Measurements from ENCODE around the gene FAIM2. TPM values are rescaled to one million over a fixed set of nuclear protein-coding genes. Genes with fewer than 3 reads are reported as not detected.

Gene FAIM2
- total and polyA plus RNA-seq, 2 experiments from 2014 or later = 0.61 to 2.0 TPM

DNA sequence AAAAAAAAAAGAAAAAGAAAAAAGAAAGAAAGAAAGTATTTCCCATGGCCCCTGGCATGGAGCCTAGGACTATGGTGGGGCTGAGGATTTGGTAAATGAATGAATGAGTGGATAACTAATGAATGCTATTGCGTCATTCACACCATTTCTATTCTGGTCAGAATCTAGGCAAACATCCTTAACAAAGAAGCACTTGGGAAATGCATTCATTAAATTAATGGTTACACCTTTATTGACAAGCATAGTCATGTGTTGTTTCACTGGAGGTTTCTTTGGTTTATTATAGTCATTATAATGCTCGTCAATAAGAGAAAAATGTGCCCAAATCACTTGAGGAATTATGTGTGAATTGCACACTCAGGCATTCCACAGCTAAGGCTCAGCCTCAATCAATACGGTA lies 33.2 kb upstream of the FAIM2 start (continued):
- TF ChIP-seq ZNF462 (CRISPR knock-in tag; IDR thresholded peaks at IDR 0.05) (no peak), CREB1 (CRISPR knock-in tag; IDR thresholded peaks at IDR 0.05; ENCODE audit: low read depth) (no peak), ZNF114 (CRISPR knock-in tag; IDR thresholded peaks at IDR 0.05) (no peak), ZNF331 (CRISPR knock-in tag; IDR thresholded peaks at IDR 0.05; ENCODE audit: low read depth) (no peak), REST (IDR thresholded peaks at IDR 0.05; ENCODE audit: unreplicated experiment) (no peak)

DNA sequence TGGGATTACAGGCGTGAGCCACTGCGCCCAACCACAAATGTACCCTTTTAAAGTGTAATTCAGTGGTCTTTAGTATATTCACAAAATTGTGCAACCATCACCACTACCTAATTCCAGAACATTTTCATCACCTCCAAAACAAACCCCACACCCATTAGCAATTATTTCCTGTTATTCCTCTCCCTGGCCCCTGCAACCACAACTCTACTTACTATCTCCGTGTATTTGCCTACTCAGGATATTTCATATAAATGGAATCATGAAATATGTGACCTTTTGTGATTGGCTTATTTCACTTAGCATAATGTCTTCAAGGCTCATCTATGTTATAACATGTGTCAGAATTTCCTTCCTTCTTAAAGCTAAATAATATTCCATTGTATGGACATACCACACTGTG lies 30.8 kb upstream of the FAIM2 start:
- no peaks in the 10 kb centered on the region for H3K36me3 ChIP-seq (ENCODE audit: insufficient read depth)
- H3K9me2 ChIP-seq (ENCODE audit: insufficient read depth) = 0 out of 2 replicates have a peak, but pooled peaks cover 3% of the 10 kb centered on the region
- ATAC-seq (no peak), DNase-seq (ENCODE audit: low spot score) (no peak)
- no peak overlapping the region for H2AFZ ChIP-seq
- H3K4me3 Mint-ChIP-seq = no peak overlapping the region
- H3K27ac Mint-ChIP-seq = no peak overlapping the region
- no peaks in the 10 kb centered on the region for H3K79me2 ChIP-seq (replicated peaks; ENCODE audit: insufficient read depth)
- no peak overlapping the region for H3K4me2 ChIP-seq
- H3F3A ChIP-seq (replicated peaks; ENCODE audit: low read depth) = no peaks in the 10 kb centered on the region
- no peaks in the 10 kb centered on the region for H3K36me3 Mint-ChIP-seq (ENCODE audit: low read depth)
- no peaks in the 10 kb centered on the region for H3K27me3 Mint-ChIP-seq (ENCODE audit: insufficient read depth, low read depth, poor library complexity)
- no peaks in the 10 kb centered on the region for H3K27me3 ChIP-seq (ENCODE audit: insufficient read depth)
- H4K20me1 ChIP-seq (replicated peaks; ENCODE audit: insufficient read depth) = no peaks in the 10 kb centered on the region
- H3K9me3 Mint-ChIP-seq = no peaks in the 10 kb centered on the region
- H3K27ac ChIP-seq (ENCODE audit: low read depth) = no peak overlapping the region
- 0 out of 2 replicates have a peak, but pooled peaks cover 3% of the 10 kb centered on the region for H3K4me1 ChIP-seq (ENCODE audit: insufficient read depth)
- H3K4me3 ChIP-seq = no peak overlapping the region
- peaks cover 4% of the 10 kb centered on the region; the same call in 2 of the 3 replicates for H3K4me1 Mint-ChIP-seq
- no peak for TF ChIP-seq ZNF331 (CRISPR knock-in tag; IDR thresholded peaks at IDR 0.05; ENCODE audit: low read depth)
- TF ChIP-seq STAT1 (IDR thresholded peaks at IDR 0.05; ENCODE audit: unreplicated experiment) = no peak
- TF ChIP-seq ZNF114 (CRISPR knock-in tag; IDR thresholded peaks at IDR 0.05) = no peak
- no peak for TF ChIP-seq EZH2 (IDR thresholded peaks at IDR 0.05; ENCODE audit: low read depth, unreplicated experiment)
- no peak for TF ChIP-seq POLR2AphosphoS5 (IDR thresholded peaks at IDR 0.05; ENCODE audit: low read depth)
- TF ChIP-seq, protein P1, sequence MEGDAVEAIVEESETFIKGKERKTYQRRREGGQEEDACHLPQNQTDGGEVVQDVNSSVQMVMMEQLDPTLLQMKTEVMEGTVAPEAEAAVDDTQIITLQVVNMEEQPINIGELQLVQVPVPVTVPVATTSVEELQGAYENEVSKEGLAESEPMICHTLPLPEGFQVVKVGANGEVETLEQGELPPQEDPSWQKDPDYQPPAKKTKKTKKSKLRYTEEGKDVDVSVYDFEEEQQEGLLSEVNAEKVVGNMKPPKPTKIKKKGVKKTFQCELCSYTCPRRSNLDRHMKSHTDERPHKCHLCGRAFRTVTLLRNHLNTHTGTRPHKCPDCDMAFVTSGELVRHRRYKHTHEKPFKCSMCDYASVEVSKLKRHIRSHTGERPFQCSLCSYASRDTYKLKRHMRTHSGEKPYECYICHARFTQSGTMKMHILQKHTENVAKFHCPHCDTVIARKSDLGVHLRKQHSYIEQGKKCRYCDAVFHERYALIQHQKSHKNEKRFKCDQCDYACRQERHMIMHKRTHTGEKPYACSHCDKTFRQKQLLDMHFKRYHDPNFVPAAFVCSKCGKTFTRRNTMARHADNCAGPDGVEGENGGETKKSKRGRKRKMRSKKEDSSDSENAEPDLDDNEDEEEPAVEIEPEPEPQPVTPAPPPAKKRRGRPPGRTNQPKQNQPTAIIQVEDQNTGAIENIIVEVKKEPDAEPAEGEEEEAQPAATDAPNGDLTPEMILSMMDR (conservative IDR thresholded peaks at IDR 0.05; ENCODE audit: low read depth in 2 of 2) = no peak
- TF ChIP-seq REST (IDR thresholded peaks at IDR 0.05; ENCODE audit: unreplicated experiment) = no peak
- no peak for TF ChIP-seq EZH2phosphoT487 (IDR thresholded peaks at IDR 0.05; ENCODE audit: unreplicated experiment)

Measured in GM23338 (cell line).